GM21786 (cell line): Measurements from ENCODE around the gene LCOR.
A peak's percentile ranks its signal among the peaks of the same experiment; 100 is the strongest.
"Not testable (repeated sequence)": the region's sequence is repeated elsewhere in the genome, so short reads cannot be mapped to it uniquely, and the experiment has no call there.

Experiments
- ATAC-seq: cut with Tn5 transposase; IDR thresholded peaks from one replicate; pipeline ENCODE4 v1.9.1; 2021; ENCODE audit not compliant: unreplicated experiment

The LCOR gene

GRCh38 chr10:96838529-96838928 lies 6.4 kb downstream of the LCOR start:
- no peak for ATAC-seq

DNA sequence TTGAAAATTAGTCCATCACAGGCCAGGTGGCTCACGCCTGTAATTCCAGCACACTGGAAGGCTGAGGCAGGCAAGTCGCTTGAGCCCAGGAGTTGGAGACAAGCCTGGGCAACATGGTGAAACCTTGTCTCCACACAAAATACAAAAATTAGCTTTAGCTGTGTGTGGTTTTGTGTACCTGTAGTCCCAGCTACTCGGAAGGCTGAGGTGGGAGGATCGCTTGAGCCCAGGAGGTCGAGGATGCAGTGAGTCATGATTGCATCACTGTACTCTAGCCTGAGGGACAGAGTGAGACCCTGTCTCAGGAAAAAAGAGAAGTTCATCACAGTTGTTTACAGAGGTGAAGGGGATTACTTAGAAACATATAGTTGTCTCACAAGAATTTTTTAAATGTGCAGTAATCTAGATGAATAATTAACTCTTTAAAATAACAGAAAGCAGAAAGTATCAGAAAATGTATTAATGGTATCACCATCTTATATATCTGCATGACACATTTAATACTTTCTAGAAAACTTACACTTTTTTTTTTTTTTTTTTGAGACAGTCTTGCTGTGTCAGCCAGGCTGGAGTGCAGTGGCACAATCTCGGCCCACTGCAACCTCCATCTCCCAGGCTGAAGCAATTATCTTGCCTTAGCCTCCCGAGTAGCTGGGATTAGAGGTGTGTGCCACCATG lies 8.9 kb downstream of the LCOR start:
- no peak for ATAC-seq

GRCh38 chr10:96842896-96843723 lies 11.0 kb downstream of the LCOR start:
- no peak for ATAC-seq

- no peak for ATAC-seq
Observed at GRCh38 chr10:96843823-96844222, 11.7 kb downstream of the LCOR start.

GRCh38 chr10:96846395-96846794 lies 14.3 kb downstream of the LCOR start:
- no peak for ATAC-seq

GRCh38 chr10:96846926-96847325 lies 14.8 kb downstream of the LCOR start:
- no peak for ATAC-seq

DNA sequence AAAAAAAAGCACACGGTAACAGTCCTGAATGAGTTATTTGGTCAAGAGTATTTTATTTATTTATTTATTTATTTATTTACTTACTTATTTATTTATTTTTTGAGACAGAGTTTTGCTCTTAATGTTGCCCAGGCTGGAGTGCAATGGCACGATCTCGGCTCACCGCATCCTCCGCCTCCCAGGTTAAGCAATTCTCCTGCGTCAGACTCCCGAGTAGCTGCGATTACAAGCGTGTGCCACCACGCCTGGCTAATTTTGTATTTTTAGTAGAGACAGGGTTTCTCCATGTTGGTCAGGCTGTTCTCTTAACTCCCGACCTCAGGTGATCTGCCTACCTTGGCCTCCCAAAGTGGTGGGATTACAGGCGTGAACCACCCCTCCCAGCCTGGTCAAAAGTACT lies 15.3 kb downstream of the LCOR start:
- not testable (repeated sequence) for ATAC-seq

- ATAC-seq = no peak
Observed at GRCh38 chr10:96850113-96850512, 18.0 kb downstream of the LCOR start.

DNA sequence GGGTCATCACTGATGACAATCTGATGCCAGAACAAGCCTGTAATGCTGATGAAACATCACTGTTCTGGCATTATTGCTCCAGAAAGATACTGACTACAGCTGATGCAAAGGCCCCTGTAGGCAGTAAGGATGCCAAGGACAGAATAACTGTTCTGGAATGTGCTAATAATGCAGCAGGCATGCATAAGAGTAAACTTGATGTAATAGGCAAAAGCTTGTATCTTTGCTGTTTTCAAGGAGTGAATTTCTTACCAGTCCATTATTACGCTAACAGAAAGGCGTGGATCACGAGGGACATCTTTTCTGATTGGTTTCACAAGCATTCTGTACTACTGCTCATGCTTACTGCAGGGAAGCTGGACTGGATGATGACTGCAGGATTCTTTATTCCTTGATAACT lies 18.7 kb downstream of the LCOR start:
- no peak for ATAC-seq

DNA sequence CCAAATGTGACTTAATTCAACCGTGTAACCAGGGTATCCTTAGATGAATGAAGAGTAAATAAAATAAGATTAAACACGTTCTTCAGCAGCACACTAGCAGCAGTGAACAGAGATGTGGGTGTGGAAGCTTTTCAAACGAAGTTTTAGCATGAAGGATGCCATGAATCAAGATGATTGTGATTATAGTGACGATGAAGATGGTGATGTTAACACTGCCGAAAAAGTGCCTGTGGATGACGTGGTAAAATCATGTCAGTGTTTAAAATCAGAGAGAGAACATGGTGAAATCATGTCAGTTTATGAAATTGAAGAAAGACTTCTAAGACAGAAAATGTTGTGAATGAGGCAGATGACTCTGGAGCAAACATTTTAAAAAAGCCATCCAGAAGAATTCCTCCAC lies 19.2 kb downstream of the LCOR start:
- no peak for ATAC-seq

- no peak for ATAC-seq
Observed at GRCh38 chr10:96856317-96856716, 24.2 kb downstream of the LCOR start.

- no peak for ATAC-seq
Observed at GRCh38 chr10:96857301-96858012, 25.4 kb downstream of the LCOR start.

DNA sequence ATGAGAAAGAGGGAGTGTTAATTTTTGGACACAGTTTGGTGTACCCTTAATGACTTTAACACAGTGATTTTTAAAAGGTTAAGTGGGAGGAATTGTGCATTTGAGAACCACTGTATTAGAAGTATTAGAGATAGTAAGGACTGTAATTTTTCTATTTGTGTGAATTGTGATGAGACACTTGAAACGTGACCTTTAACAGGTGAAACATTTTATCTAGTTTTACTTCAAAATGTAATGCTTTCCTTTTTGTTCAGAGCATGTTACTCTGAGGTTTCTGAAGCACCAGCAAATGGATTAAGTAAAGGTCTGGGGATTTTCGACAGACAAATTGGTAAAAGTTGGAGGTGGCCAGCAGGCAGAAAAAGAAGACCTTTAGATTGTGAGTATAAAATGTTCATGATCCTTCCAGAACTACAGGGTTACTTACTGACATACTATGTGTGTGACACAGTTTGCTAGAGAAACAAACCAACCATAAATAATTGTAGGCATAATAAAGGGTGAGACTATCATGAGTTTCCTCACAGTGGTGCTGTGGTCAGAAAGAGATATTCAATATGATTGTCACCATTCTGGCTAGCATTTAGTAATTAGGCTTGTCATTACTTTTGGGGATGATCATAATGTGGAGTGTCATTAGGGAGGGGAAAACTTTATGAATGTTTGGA lies 26.1 kb downstream of the LCOR start:
- ATAC-seq = no peak

DNA sequence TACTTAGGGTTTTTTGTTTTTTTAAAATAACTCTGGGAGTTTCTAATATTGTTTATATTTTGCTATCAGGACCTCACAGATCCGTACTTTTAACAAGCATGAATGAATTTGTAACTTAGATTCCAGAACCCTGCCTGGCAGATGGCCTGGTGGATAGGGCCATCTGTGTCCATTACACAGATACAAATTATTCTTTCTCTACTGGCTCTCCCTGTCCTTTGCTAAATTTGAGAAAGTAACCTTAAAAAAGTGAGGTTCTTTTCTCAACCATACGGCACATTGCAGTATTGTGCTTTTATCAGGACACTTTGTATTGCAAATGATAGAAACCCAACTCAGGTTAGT lies 26.6 kb downstream of the LCOR start:
- ATAC-seq = no peak

DNA sequence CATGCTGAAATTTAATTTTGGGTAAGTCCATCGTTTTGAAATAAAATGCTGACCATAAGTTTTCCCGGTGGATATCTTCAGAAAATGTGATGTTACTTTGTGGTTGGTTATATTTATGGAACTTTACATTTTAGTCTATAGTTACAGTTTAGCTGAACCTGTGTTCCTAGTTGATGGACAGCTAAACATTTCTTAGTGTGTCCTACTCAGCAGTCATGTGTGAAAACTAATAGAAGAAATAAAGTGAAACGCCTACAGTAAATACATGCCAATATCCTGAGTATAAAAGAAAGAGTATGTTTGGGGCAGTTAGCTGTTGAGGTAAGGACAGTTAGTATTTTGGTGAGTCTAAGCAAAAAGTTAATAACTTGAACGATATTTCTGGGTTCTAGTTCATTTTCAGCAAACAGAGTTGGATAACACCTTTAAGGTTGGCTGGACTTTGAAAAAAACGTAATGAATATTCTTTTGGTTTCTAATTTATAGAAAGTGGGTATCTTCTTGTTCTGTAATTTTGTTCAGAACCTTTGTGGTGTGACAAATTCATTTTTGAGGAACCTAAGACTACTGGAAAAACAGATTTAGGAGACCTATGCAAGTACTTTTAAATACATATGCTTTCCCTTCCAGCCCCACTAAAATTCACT lies 28.7 kb downstream of the LCOR start:
- no peak for ATAC-seq

DNA sequence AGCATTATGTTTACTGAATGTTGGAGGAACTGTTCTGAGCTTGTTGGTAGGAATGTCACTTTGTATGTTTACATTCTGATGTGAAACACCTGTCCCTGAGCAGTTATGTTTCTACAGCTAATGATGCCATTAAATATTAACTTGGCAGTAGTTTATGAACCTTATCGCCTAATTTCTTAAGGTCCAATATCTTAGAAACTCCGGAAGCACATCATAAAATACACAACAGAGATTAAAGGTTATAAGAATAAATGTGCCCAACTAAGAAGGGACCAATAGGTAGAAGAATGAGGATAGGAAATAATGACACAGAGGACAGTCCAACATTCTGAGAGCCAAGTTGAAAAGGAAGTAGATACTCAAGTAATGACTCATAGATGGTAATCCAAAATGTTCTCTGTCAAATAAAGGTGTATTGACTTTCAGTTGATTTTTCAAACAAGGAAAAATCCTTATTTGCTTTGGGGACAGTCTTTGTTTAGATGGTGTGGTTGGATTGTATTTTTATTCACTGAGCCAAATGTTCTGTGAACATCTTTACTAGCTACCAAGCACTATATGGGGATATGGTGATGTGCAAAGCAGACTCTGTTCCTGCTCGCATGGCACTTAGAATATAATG lies 31.9 kb downstream of the LCOR start:
- peak; percentile 75 for ATAC-seq

- no peak for ATAC-seq
Observed at GRCh38 chr10:96873086-96873485, 41.0 kb downstream of the LCOR start.

DNA sequence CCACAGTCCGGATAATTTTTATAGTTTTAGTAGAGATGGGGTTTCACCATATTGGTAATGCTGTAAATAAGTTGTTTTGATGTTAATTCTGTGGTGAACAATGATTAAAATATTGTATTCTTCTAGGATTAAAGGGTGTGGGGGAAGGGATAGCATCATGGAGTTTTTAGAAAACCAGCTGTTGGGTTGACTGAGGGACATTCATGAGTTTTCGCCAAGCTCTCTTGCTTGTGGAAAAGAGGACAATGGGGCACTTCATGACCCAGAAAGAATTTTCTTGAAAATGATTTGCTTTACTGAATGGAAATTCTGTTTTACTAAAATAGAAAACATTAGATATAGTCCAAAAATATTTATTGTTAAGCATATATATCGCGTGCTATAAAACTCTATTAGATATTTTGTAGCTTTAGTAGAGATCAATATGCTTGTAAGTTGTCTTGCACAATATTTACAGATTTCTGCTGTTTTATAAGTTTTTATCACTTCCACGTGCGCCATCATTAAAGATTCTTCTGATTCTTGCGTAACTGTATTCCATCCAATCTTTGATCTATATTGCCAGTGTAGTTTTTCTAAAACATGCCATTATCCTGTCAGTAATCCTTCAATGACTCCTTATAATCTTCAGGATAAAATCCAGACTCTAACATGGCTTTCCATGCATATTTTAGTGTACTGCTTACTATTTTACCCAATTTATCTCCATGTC lies 41.8 kb downstream of the LCOR start:
- ATAC-seq = no peak

DNA sequence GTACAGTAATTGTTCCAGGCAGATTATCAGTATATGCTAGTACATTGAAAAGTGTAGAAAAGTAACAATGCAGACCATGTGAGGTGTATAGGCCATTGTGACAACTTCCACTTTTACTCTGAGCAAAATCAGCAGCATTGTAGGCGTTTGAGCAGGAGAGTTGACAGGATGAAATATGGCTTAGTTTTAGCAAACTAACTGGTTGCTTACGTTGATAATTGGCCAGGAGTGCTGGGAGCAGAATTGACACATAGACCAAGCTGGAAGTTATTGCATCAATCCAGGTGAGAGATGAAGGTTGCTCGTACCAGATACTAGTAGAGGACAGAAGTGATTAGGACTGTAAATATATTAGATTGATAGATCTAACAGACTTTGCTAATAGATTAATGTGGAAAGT lies 46.0 kb downstream of the LCOR start:
- ATAC-seq = no peak

DNA sequence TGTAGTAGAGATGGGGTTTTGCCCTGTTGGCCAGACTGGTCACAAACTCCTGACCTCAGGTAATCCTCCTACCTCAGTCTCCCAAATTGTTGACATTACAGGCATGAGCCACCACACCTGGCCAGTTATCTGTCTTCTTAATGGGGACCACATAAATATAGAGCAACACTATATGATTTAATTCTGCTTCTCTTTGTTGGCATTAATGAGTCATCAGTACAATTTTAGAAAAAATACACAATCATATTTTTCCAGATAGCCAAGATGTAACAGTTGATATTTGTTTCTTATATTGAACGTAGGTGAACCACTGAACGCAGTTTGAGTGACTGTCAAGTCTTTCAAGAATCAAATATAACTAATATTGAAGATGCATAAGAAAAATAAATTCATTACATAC lies 48.5 kb downstream of the LCOR start:
- ATAC-seq = no peak
